NOMO-1 treated with dmso at 0.1 percent for 144 hours (cell line): ENCODE measurements around the gene BOLA2B.
"Not testable (repeated sequence)": the region's sequence is repeated elsewhere in the genome, so short reads cannot be mapped to it uniquely, and the experiment has no call there.

Experiments used
- DNase-seq: peaks from one replicate; lab custom pipeline; 2025; ENCODE audit not compliant: unreplicated experiment; lab: John Stamatoyannopoulos, UW

Gene BOLA2B

GRCh38 chr16:30184891-30185682, 8.4 kb downstream of the BOLA2B start:
- no peak for DNase-seq

- peak; percentile 75 for DNase-seq
Measured at GRCh38 chr16:30184096-30184890, 9.2 kb downstream of the BOLA2B start.

- peak; percentile 79 for DNase-seq
Measured at GRCh38 chr16:30183233-30184095, 10.0 kb downstream of the BOLA2B start, which contains the start of gene CORO1A. Gene CORO1A (plus strand): TSS chr16:30183602. CDS start chr16:30185210, 1,608 bp downstream.

- no peak for DNase-seq
Measured at GRCh38 chr16:30180741-30181140, 12.7 kb downstream of the BOLA2B start.

- DNase-seq = no peak
Measured at GRCh38 chr16:30179931-30180330, 13.5 kb downstream of the BOLA2B start.

GRCh38 chr16:30179195-30179594, 14.3 kb downstream of the BOLA2B start:
- DNase-seq = no peak

GRCh38 chr16:30176876-30177275, 16.6 kb downstream of the BOLA2B start:
- not testable (repeated sequence) for DNase-seq

- no peak for DNase-seq
Measured at GRCh38 chr16:30173054-30173453, 20.4 kb downstream of the BOLA2B start.

- DNase-seq = not testable (repeated sequence)
Measured at GRCh38 chr16:30170145-30170544, 23.3 kb downstream of the BOLA2B start.

GRCh38 chr16:30169416-30169815, 24.1 kb downstream of the BOLA2B start:
- not testable (repeated sequence) for DNase-seq

- DNase-seq = not testable (repeated sequence)
Measured at GRCh38 chr16:30168746-30169145, 24.7 kb downstream of the BOLA2B start.

GRCh38 chr16:30166202-30166902, 27.1 kb downstream of the BOLA2B start:
- DNase-seq = peak; percentile 87

GRCh38 chr16:30163538-30163937, 29.9 kb downstream of the BOLA2B start:
- no peak for DNase-seq

GRCh38 chr16:30157214-30157613, 36.3 kb downstream of the BOLA2B start:
- no peak for DNase-seq

GRCh38 chr16:30155188-30155587, 38.3 kb downstream of the BOLA2B start:
- DNase-seq = no peak

- DNase-seq = no peak
Measured at GRCh38 chr16:30152517-30152916, 40.9 kb downstream of the BOLA2B start.

GRCh38 chr16:30151091-30151490, 42.4 kb downstream of the BOLA2B start:
- no peak for DNase-seq

GRCh38 chr16:30149250-30149930, 44.1 kb downstream of the BOLA2B start:
- peak; percentile 84 for DNase-seq

- DNase-seq = no peak
Measured at GRCh38 chr16:30147843-30148510, 45.5 kb downstream of the BOLA2B start.
